ENCODE results near the gene MCOLN2. TPM values are rescaled to one million over a fixed set of nuclear protein-coding genes. Genes with fewer than 3 reads are reported as not detected.

The MCOLN2 gene
- total and polyA plus RNA-seq, 2 of the 4 experiments (the other 2 are of a cell fraction) = 0.43 to 0.54 TPM

DNA sequence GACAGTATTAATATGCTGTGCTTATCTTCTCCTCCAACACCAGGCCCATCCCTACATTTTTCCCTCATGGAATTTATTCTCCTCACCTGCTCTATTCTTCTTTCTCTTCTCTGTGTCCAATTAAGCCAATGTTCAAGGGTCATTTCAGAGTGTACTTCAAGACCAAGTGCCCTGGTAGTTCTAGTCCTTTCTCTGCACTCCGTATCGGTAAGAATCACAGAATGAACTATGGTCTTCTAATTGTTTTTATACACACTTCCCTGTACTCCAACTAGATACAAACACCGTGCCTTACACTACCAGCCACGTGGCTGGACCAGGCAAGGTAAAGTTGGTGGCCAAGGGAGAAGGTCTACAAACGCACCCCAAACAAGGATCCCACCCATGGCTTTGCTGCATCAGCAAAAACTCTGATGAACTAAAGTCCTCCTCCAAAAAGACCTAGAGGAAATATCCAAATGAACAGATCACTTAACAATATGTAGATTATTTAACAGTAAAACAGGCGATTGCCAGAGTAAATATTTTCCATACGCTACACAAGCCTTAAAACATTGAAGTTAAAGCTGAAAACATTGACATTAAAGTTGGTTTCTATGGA lies 63.8 kb downstream of the MCOLN2 start:
- BruUV-seq (replicated peaks) = no TSS peak
- H4K20me1 ChIP-seq (ENCODE audit: insufficient read depth, low read length) = no peaks in the 10 kb centered on the region
- H3K36me3 ChIP-seq (ENCODE audit: control insufficient read depth, insufficient read depth, low read length) = no peaks in the 10 kb centered on the region
- DNase-seq (no peak), ATAC-seq (ENCODE audit: low read depth) (no peak)
- H3K56ac ChIP-seq (ENCODE audit: extremely low read depth, insufficient read depth, low read length) = no peak overlapping the region
- H3K18ac ChIP-seq (ENCODE audit: low read depth, low read length) = no peak overlapping the region
- H3K4me1 ChIP-seq (ENCODE audit: control insufficient read depth, insufficient read depth, low read length) = no peaks in the 10 kb centered on the region
- intact Hi-C loops (cut with micrococcal nuclease) (loop anchor here (10.0 kb wide), 1 partner anchor 308 kb away; no protein-coding TSS in a partner anchor), dilution Hi-C loops (cut with HindIII; ENCODE audit: low sequenced_read_pairs, unreplicated experiment) (no loop called here), in situ Hi-C loops (cut with MboI; ENCODE audit: low sequenced_read_pairs) (loop anchor here (10.0 to 25.0 kb wide), 2 partner anchors 321 to 468 kb away; no protein-coding TSS in a partner anchor)
- H4K8ac ChIP-seq (ENCODE audit: low read depth in 2 of 2, low read length in 2 of 2) = no peak overlapping the region
- TF ChIP-seq BHLHE40 (IDR thresholded peaks at IDR 0.05; ENCODE audit: low read depth, low read length) = no peak
- TF ChIP-seq MAFK (IDR thresholded peaks at IDR 0.05; ENCODE audit: low read depth, low read length) = peak; percentile 73
- H3K4ac ChIP-seq (ENCODE audit: low read depth, low read length) = no peak overlapping the region
- no peak overlapping the region for H3K9ac ChIP-seq (ENCODE audit: low read depth, low read length)
- ChIA-PET CTCF (no interaction called here), POLR2A (ENCODE audit: unreplicated experiment) (no interaction called here)
- no peak overlapping the region for H4K5ac ChIP-seq (ENCODE audit: low read depth, low read length)
- no peak overlapping the region for H4K91ac ChIP-seq (ENCODE audit: insufficient read depth, low read depth, low read length)
- H2BK120ac ChIP-seq (ENCODE audit: low read depth, low read length) = no peak overlapping the region
- H3K23ac ChIP-seq (ENCODE audit: low read depth, low read length) = no peak overlapping the region
- H3K4me3 ChIP-seq (ENCODE audit: insufficient read depth, low read depth, low read length) = no peak overlapping the region
- no peaks in the 10 kb centered on the region for H3K9me1 ChIP-seq (ENCODE audit: insufficient read depth, low read length)
- H2BK5ac ChIP-seq (ENCODE audit: low read depth, low read length, poor library complexity, severe bottlenecking) = no peak overlapping the region
- peaks cover 32% of the 10 kb centered on the region for H3K27me3 ChIP-seq (ENCODE audit: control insufficient read depth, insufficient read depth, low read length)
- no peak overlapping the region for H3K14ac ChIP-seq (replicated peaks; ENCODE audit: low read depth, low read length)
- no peak overlapping the region for H2AFZ ChIP-seq (replicated peaks; ENCODE audit: low read length, poor library complexity)
- H2BK15ac ChIP-seq (ENCODE audit: low read depth, low read length) = no peak overlapping the region
- no peak overlapping the region for H3K4me2 ChIP-seq (ENCODE audit: low read depth, low read length)
- no peaks in the 10 kb centered on the region for H3K79me1 ChIP-seq (ENCODE audit: low read depth in 1 of 2, low read length in 2 of 2)
- no CpG with 5 or more reads among the region's 7 CpGs for WGBS, 2 experiments (ENCODE audit: extremely low coverage in 2 of 2, insufficient read length in 1 of 2)
- H3K27ac ChIP-seq (ENCODE audit: insufficient read depth, low read length) = no peak overlapping the region
- no peak overlapping the region for H2BK20ac ChIP-seq (ENCODE audit: low read depth, low read length)
- H2AK5ac ChIP-seq (ENCODE audit: low read depth, low read length) = no peak overlapping the region
- H2AK9ac ChIP-seq (replicated peaks; ENCODE audit: low read depth, low read length, poor library complexity) = no peak overlapping the region
- no peaks in the 10 kb centered on the region for H3K9me3 ChIP-seq (ENCODE audit: control insufficient read depth, insufficient read depth, low read length)

Measured in IMR-90 (cell line).